SW 1271 (cell line): Measurements from ENCODE around the gene SLC9B2.
A peak's percentile ranks its signal among the peaks of the same experiment; 100 is the strongest.

ENCODE experiments used
- DNase-seq, 2 experiments: peaks; one replicate each; lab custom pipeline; 2025; lab: John Stamatoyannopoulos, UW

The SLC9B2 gene

GRCh38 chr4:103075894-103076746, 441 bp downstream of the SLC9B2 start:
- DNase-seq, result peak; percentile 3 to 33

DNA sequence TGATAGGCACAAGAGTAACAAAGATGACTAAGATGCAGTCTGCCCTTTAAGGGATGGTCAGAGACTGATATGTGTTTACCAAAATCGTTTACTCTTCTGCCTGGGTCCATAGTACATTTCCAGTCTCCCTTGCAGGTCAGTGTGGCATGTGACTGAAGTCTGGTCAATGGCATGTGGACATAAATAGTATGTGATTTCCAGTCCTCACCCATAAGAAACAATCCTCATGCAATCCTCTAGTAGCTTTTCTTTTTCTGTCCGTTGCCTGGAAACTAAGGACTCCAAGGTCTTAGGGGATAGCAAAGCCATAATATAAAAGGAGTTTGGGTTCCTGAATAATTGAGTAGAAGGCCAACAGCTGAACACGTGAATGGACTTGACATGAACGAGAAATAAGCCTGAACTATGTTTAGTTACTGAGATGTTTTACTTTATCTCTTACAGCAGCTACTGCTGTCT, 1.1 kb downstream of the SLC9B2 start:
- peak in 1 of 2 experiments; percentile 28 for DNase-seq

DNA sequence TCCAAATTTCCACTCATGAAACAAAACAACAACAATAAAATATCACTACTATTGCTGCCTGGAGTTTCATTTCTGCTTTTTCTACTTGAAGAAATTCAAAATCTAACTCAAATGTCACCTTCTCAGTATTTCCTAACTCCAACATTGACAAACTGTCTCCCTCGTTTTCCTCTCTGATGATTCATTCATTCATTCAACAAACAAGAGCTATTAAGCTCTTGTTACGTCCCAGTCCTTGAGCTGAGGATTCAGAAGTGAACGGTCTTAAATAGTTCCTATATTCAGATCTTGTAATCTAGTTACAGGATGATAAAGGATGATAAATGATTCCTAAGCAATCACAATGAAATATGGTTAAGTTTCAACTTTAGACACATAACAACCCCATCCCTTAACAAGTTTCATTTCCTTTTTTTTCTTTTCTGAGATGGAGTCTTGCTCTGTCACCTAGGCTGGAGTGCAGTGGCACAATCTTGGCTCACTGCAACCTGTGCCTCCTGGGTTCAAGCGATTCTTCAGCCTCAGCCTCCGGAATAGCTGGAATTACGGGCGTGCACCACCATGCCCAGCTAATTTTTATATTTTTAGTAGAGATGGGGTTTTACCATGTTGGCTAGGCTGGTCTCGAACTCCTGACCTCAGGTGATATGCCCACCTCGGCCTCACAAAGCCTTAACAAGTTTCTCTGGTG, 1.7 kb downstream of the SLC9B2 start:
- no peak for DNase-seq

DNA sequence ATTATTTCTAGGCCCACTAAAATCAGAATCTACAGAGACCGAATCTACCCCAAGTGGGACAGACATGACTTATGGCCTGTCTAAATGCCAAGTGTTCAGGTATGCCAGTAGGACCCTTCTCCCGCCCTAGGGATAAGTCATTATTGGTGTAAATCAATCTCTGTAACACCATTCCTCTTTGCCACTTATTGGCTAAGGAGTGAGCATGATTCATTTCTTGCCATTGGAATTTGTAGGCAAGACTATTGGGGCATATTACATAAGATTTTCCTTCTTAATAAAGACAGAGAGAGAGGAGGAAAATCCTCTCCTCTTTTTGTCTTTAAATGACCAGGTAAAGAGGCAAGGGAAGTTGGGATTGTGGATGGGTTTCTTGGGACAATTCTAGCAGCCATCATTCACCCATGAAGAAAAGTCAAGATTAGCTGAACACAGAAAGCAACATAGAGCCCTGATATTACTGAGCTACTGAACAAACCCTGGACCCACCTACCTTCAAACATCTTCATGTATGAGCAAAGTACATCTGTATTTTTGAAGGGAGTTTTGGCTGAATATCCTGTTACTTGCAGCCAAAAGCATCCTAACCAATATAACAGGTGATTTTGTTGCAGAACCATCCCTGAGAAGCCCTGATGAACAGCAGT, 2.6 kb downstream of the SLC9B2 start:
- DNase-seq, result no peak

DNA sequence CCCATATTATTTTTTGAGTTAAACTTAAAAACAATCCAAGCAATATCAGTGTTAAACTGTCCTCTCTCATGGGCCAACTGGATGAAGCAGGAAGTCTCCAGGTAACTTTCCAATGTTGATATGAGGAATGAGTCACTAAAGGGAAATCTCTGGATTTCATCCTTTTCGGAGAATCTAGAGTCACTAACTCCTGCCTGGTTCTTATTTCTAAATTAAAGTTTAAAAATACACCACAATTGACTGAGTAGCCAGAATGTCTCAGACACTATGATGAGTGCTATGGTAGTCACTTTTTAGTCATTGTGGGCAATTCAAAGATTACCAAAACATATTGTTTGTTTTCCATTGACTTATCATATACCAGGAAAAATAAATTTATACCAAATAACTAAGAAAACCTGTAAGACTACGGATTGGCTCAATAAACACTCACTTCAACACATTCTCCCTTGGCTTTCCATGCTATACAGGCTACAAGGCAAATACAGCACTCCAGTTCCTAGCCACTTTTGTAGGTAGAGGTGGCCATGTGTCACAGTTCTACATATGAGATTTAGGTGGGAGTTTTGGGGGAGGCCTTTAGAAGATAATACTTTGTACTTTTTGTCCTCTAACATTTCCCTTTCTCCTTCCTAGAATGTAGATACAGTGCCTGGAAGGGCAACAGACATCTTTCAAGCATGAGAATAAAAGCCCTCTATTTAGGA, 8.6 kb downstream of the SLC9B2 start:
- no peak for DNase-seq

- no peak for DNase-seq
Observed at GRCh38 chr4:103060453-103061148, 16.0 kb downstream of the SLC9B2 start.

GRCh38 chr4:103054030-103054429, 22.5 kb downstream of the SLC9B2 start:
- DNase-seq, result no peak

- no peak for DNase-seq
Observed at GRCh38 chr4:103052779-103053178, 23.8 kb downstream of the SLC9B2 start.

DNA sequence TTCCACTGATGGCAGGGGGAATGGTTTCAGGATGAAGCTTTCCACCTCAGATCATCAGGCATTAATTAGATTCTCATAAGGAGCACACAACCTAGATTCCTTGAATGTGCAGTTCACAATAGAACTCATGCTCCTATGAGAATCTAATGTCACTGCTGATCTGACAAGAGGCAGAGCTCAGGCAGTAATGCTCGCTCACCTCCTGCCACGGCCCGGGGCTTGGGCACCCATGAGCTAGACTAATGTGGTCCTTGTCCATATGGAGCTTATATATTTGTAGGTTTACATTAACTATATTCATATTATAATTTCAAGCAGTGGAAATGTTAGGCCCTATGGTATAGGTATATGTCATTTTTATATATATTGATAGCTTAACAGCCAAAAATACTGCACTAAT, 24.4 kb downstream of the SLC9B2 start:
- no peak for DNase-seq

- no peak for DNase-seq
Observed at GRCh38 chr4:103050736-103051436, 25.7 kb downstream of the SLC9B2 start.

DNA sequence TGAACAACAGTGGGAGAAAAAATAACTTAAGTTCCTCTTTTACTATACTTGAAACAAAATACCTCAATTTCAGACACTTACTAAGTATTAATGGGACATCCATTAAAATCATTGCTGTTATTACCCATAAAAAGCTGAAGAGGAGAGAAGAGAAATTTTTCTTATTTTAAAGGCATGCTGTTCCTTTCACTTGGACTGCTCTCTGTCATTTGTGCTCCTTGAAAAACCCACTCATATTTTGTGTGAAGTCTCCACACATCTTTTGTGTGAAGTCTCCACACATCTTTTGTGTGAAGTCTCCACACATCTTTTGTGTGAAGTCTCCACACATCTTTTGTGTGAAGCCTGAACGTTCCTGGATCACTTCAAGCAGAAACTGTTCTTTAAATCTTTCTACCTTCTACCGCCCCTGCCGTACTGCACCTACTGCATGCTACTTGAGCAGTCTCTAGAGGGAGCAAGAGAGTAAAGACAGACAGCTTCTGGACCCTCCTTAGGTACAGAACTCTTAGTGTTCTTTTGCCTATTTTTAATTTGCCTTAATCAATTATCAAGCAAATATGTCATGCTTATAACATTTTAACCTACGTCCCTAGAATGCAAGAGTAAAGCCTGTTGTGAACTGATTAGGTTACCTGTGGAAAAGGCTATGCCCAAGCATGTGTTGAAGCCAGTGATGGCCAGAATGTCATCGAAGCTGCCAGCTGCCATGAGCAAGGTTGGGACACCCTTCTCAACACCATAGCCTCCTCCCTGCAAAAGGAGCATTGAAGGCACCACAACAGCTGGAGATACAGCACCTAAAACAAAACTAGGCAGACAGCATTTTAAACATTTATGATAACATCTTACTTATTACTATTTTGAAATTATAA, 29.9 kb downstream of the SLC9B2 start:
- DNase-seq, result peak in 1 of 2 experiments; percentile 27

GRCh38 chr4:103044183-103044582, 32.4 kb downstream of the SLC9B2 start:
- no peak for DNase-seq

- no peak for DNase-seq
Observed at GRCh38 chr4:103036169-103036568, 40.4 kb downstream of the SLC9B2 start.

DNA sequence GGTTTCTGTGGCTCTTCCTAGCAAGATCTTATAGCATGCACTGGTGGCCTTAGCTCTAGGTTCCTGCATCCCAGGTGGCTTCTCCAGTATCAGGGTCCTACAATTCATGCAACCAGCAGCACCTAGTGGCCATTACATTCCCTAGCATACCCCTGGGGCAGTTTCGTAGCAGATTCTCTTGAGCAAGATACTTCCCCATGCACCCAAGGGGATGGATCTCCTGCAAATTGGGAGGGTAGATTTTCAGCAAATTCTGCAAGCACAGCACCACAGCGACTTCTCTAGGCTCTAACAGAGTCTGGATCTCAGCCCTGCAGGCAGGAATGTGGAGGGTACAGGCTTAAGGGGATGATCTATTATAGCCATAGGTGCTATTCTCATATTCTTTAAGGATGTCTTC, 44.0 kb downstream of the SLC9B2 start:
- DNase-seq, result peak in 1 of 2 experiments; percentile 21

- DNase-seq, result no peak
Observed at GRCh38 chr4:103030791-103031190, 45.8 kb downstream of the SLC9B2 start.

DNA sequence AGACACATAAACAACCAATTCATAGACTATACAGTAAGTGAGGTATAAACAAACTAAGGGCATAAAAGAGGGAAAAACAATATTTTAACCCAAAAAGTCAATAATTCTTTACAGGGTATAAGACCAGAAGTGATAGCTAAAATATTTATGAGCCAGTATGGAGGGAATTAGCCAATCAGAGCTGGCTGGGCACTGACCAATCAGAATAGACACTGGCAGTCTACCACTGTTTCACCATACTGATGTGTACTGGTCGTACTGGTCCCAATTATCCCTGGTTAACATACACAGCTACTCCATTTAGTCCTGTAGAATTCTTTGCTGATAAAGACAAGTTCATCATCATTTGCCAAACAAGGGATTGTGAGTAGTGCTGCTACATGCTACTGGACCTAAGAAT, 47.3 kb downstream of the SLC9B2 start:
- DNase-seq, result no peak

GRCh38 chr4:103026868-103027267, 49.7 kb downstream of the SLC9B2 start:
- DNase-seq, result no peak

DNA sequence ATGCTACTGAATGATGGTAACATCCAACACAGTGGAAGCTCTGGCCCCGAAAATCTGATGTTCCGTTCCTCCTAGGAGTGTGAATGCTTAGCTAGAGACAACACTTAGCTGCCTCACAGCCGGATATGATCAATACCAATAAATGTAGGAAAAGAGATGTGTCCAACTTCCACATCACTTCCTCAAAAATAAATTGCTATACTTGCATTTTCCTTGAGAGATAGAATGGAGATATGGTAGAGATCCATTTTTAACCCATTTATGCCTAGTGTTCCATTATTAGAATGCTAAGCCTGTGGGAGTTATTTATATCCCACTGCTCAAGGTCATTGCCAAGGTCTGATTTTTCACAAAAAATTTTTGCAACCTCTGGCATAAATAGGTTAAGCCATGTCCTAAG, 51.6 kb downstream of the SLC9B2 start:
- DNase-seq, result no peak

DNA sequence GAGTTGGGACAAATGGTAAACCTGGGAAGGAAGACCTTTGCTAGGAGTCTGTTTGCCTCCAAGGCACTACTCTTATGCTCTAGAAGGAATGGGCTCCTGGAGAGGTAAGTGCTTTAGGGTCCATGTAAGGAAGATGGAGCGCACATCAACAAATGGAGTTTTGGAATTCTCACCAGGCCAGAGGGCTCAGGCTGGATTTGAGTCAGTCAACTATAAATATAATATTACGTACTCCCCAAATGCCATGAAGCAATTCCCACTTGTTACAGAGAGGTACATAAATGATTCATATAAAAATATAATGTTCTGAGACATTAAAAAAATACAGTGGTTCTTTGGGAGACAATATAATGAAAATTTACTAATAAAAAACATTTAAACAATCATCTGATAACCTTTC, 55.4 kb downstream of the SLC9B2 start:
- DNase-seq, result no peak
